ENCODE measurements around the gene FMN1. TPM values are rescaled to one million over a fixed set of nuclear protein-coding genes. Genes with fewer than 3 reads are reported as not detected.

The FMN1 gene
- total RNA-seq, 4 donors from 2014 or later = 4.3 to 10.1 (median 8.8) TPM

DNA sequence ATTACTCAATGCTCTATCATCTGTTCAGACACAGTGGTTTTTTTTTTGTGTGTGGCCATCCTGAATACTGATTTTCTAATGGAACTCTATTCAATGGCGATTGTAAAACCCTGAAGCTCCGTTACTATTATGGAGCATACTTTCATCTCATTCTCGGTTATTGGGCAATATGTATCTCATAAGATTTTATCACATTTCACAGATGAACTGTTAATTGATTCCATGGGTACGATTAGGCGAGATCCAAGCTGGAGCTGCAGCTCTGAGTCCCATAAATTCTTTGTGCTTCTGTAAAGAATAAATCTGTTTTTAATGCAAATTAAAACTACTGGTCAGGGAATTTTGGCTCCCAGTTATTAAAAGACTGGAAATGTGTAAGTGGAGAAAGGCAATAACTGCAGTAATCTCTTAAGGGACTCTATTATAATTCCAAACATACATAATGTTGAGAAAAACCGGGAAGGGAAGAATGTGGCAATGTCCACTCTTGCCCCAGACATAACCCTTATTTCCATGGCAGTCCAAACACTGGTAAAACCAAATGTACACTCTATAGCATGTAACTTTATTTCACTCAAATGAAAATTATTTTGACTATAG lies 394.5 kb downstream of the FMN1 start:
- no peaks in the 10 kb centered on the region for H3K4me1 ChIP-seq
- 76 to 87% methylated on average over 6 of the region's 6 CpGs for WGBS, 2 donors
- peaks cover 0 to 9% (median 0%) of the 10 kb centered on the region in 3 donors for H3K9me3 ChIP-seq
- TF ChIP-seq, protein P1, sequence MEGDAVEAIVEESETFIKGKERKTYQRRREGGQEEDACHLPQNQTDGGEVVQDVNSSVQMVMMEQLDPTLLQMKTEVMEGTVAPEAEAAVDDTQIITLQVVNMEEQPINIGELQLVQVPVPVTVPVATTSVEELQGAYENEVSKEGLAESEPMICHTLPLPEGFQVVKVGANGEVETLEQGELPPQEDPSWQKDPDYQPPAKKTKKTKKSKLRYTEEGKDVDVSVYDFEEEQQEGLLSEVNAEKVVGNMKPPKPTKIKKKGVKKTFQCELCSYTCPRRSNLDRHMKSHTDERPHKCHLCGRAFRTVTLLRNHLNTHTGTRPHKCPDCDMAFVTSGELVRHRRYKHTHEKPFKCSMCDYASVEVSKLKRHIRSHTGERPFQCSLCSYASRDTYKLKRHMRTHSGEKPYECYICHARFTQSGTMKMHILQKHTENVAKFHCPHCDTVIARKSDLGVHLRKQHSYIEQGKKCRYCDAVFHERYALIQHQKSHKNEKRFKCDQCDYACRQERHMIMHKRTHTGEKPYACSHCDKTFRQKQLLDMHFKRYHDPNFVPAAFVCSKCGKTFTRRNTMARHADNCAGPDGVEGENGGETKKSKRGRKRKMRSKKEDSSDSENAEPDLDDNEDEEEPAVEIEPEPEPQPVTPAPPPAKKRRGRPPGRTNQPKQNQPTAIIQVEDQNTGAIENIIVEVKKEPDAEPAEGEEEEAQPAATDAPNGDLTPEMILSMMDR (IDR thresholded peaks at IDR 0.05) = no peak
- no peak for TF ChIP-seq POLR2A (IDR thresholded peaks at IDR 0.05)
- no peaks in the 10 kb centered on the region for H3K27me3 ChIP-seq
- no peaks in the 10 kb centered on the region for H3K36me3 ChIP-seq
- DNase-seq = no peak
- intact Hi-C loops (cut with DNase I) = no loop called here
- H3K27ac ChIP-seq = no peak overlapping the region
- no peak overlapping the region for H3K4me3 ChIP-seq

DNA sequence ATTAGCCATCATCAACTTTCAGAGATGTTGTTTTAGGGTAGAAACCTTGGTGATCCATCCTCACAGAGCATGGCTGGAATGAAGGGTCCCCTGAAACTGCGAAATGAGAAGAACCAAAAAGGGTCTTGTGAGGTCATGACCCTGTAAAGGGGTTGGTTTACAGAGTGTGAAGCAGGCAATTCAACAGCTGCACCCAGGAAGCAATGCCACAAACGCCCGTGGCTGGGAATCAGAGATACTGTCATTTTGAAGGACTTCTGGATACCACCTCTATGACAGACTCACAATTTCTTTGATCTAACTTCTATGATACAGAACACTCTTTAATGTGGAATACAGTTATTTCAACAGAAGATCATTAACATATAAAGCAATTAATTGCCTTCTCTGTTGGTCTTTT lies 397.7 kb downstream of the FMN1 start:
- intact Hi-C loops (cut with DNase I) = no loop called here
- Histone ChIP-seq H3K9me3 (no peaks in the 10 kb centered on the region), H3K36me3 (no peaks in the 10 kb centered on the region), H3K4me1 (no peaks in the 10 kb centered on the region), H3K27ac (no peak overlapping the region), H3K27me3 (no peaks in the 10 kb centered on the region), H3K4me3 (no peak overlapping the region)
- DNase-seq = no peak
- TF ChIP-seq, protein P1 (IDR thresholded peaks at IDR 0.05) = no peak
- no peak for TF ChIP-seq POLR2A (IDR thresholded peaks at IDR 0.05)
- WGBS, 2 donors = 83 to 88% methylated on average over 3 of the region's 3 CpGs

GRCh38 chr15:32794973-32795372 lies 399.5 kb downstream of the FMN1 start:
- DNase-seq = no peak
- intact Hi-C loops (cut with DNase I) = no loop called here
- Histone ChIP-seq H3K4me1 (no peaks in the 10 kb centered on the region), H3K4me3 (no peak overlapping the region), H3K27ac (no peak overlapping the region), H3K27me3 (no peaks in the 10 kb centered on the region), H3K9me3 (no peaks in the 10 kb centered on the region), H3K36me3 (no peaks in the 10 kb centered on the region)
- 79 to 90% methylated on average over 3 of the region's 3 CpGs for WGBS, 2 donors
- no peak for TF ChIP-seq POLR2A (IDR thresholded peaks at IDR 0.05)
- TF ChIP-seq, protein P1 (IDR thresholded peaks at IDR 0.05) = no peak

GRCh38 chr15:32792436-32792835 lies 402.1 kb downstream of the FMN1 start:
- no peaks in the 10 kb centered on the region for H3K27me3 ChIP-seq
- no peak overlapping the region for H3K27ac ChIP-seq
- DNase-seq = no peak
- intact Hi-C loops (cut with DNase I) = no loop called here
- H3K36me3 ChIP-seq = no peaks in the 10 kb centered on the region
- H3K9me3 ChIP-seq = no peaks in the 10 kb centered on the region
- H3K4me3 ChIP-seq = no peak overlapping the region
- TF ChIP-seq, protein P1 (IDR thresholded peaks at IDR 0.05) = no peak
- TF ChIP-seq POLR2A (IDR thresholded peaks at IDR 0.05) = no peak
- no peaks in the 10 kb centered on the region for H3K4me1 ChIP-seq
- WGBS, 2 donors = 62 to 92% methylated on average over 2 of the region's 2 CpGs

DNA sequence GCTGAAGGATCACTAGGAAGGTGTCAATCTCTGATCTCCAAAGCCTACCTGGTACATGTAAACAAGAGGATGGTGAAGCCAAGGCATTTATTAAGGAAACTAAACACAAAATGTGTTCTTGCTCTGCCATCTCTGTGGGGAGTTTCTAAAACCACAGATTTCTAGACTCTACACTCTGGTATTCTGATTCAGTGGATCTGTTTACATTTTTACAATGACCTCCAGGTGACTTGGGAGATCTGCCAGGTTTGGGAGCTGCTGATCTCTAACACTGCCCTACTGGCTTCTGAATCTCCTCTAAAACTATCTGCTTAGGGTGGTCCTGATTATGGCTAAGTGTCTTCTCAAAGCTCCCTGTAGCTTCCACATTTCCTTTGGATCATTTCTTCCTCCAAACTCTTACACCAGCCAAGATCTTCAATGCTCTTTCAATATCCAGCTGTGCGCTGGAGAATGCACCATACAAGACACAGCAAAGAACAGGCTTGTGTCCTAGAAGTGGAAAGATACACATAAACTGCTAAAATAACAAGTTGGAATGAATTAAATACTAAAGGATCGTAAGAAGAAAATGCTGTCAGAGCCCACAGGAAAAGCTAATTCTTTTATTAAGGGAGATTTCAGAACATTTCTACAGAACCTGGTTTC lies 404.0 kb downstream of the FMN1 start:
- intact Hi-C loops (cut with DNase I) = no loop called here
- Histone ChIP-seq H3K27me3 (no peaks in the 10 kb centered on the region), H3K4me1 (no peaks in the 10 kb centered on the region), H3K36me3 (no peaks in the 10 kb centered on the region), H3K4me3 (no peak overlapping the region), H3K27ac (no peak overlapping the region), H3K9me3 (no peaks in the 10 kb centered on the region)
- no peak for TF ChIP-seq POLR2A (IDR thresholded peaks at IDR 0.05)
- TF ChIP-seq, protein P1 (IDR thresholded peaks at IDR 0.05) = no peak
- DNase-seq = no peak
- WGBS, 2 donors = 31 to 94% methylated on average over 1 to 2 of the region's 2 CpGs

Measured in esophagus squamous epithelium (tissue), 5 donors.